A673 (cell line): ENCODE data around the gene FOXK1. TPM values are rescaled to one million over a fixed set of nuclear protein-coding genes. Genes with fewer than 3 reads are reported as not detected.

ENCODE experiments used
- microRNA-seq: library from miRNA; unstranded; fragments of <30 nt; microRNA quantifications from one replicate; pipeline ENCODE4 v1.2.0, GENCODE V29; 2021
- total RNA-seq: library from RNA; stranded (reverse); gene quantifications from 2 replicates; pipeline ENCODE4 v1.2.3, GENCODE V29; 2021

The FOXK1 gene
- total RNA-seq, 1 experiment from 2014 or later: 43.8 TPM

Small RNAs within 50 kb of the gene (microRNA-seq; reads per million reads assigned to microRNA genes)
- not detected for gene MIR4656

Other genes starting within 250 kb of the FOXK1 start
- gene AP5Z1, start 93.3 kb downstream of the FOXK1 start, total RNA-seq: 31.9 and 35.6 TPM in 2 replicates
- 0.17 TPM in 2 replicates for gene PAPOLB, start 179.7 kb downstream of the FOXK1 start, total RNA-seq
- gene RADIL, start 201.4 kb downstream of the FOXK1 start, total RNA-seq: 5.0 and 7.6 TPM in 2 replicates